Ovary (tissue), 3 donors: ENCODE measurements around the gene EXOSC7.

ENCODE experiments used
- CTCF ChIP-seq, 3 donors: fragments of 450-650 bp in 2 of 3; fragments of 200-600 bp in 1 of 3; IDR thresholded peaks; one replicate each; pipeline versions ENCODE4 v1.5.1 to v1.8.0; 2016 to 2022; ENCODE audit warnings: antibody characterized with exemption in 3 of 3, mild to moderate bottlenecking in 1 of 3
- POLR2A ChIP-seq: fragments of 450-650 bp; IDR thresholded peaks from one replicate; pipeline ENCODE4 v1.6.1; 2017; ENCODE audit warnings: antibody characterized with exemption, mild to moderate bottlenecking, moderate library complexity
- donor health status: DM: no; HTN: no; CAD: no.

GRCh38 chr3:45026957-45027356 lies 50.9 kb downstream of the EXOSC7 start:
- TF ChIP-seq CTCF (IDR thresholded peaks at IDR 0.05) (no peak), POLR2A (no peak)
